Astrocyte of the spinal cord (primary cell): ENCODE data around the gene PHOSPHO1.
A peak's percentile ranks its signal among the peaks of the same experiment; 100 is the strongest.

Experiments
- DNase-seq: peaks from one replicate; pipeline ENCODE4 v3.0.0; 2011; ENCODE audit warnings: low read depth, low spot score
- H3K4me3 ChIP-seq: 2 replicates; pipeline ENCODE4 v1.5.1; 2011; ENCODE audit warnings: low read depth, mild to moderate bottlenecking, low read length, moderate library complexity
- in situ Hi-C: cut with HindIII; loops from 2 replicates; pipeline ENCODE4 v1.10.0; 2017; ENCODE audit warnings: low sequenced_read_pairs
- TF ChIP-seq, protein P1 (sequence below): IDR thresholded peaks from 2 replicates; pipeline ENCODE4 v1.5.1; 2012; ENCODE audit warnings: low read depth, mild to moderate bottlenecking, low read length, inconsistent platforms

Gene PHOSPHO1

DNA sequence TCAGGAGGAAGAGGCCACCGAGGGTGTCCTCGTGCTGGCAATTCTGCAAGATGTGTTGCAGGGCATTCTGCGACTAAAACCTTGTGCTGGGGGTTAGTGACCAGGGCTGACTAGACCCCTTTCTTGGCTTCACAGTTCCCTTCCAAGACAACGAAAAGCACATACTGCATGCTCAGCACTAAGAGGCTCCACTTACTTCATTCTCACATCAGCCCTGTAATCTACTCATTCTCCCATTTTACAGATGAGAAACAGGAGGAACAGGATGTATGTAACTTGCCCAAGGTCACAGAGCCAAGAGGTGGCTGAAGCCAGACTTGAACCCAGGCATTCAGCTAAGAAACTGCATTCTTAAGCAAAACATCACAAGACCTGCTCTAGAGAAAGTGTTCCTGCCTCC lies 5.3 kb upstream of the PHOSPHO1 start:
- TF ChIP-seq, protein P1, sequence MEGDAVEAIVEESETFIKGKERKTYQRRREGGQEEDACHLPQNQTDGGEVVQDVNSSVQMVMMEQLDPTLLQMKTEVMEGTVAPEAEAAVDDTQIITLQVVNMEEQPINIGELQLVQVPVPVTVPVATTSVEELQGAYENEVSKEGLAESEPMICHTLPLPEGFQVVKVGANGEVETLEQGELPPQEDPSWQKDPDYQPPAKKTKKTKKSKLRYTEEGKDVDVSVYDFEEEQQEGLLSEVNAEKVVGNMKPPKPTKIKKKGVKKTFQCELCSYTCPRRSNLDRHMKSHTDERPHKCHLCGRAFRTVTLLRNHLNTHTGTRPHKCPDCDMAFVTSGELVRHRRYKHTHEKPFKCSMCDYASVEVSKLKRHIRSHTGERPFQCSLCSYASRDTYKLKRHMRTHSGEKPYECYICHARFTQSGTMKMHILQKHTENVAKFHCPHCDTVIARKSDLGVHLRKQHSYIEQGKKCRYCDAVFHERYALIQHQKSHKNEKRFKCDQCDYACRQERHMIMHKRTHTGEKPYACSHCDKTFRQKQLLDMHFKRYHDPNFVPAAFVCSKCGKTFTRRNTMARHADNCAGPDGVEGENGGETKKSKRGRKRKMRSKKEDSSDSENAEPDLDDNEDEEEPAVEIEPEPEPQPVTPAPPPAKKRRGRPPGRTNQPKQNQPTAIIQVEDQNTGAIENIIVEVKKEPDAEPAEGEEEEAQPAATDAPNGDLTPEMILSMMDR, result no peak
- no peak overlapping the region for H3K4me3 ChIP-seq
- in situ Hi-C loops, result no loop called here
- no peak for DNase-seq

DNA sequence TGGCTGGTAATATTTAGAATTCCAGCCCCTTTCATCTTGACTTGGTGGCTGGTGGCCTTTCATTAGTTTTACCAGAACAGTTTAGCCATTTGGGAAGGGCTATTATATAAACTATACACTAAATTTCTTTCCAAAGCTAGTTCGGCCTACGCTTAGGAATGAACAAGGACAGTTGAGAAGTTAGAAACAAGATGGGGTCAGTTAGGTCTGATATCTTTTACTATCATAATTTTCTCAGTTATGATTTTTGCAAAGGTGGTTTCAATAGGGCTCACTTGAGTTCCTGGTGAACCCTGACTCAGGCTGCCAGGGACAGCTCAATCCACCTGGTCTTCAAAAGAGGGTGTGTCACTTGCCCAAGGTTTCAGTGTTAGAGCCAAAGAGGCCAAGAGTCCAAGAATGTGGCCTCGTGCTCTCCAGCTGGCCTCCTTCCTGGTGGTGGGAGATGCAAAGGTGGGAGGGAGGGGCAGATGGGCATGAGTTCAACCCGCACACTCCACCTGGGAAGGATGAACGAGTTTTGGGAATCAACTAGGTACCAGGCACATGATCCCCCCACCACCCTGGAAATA lies 4.0 kb upstream of the PHOSPHO1 start:
- in situ Hi-C loops, result no loop called here
- DNase-seq, result no peak
- H3K4me3 ChIP-seq, result no peak overlapping the region
- TF ChIP-seq, protein P1, result no peak

DNA sequence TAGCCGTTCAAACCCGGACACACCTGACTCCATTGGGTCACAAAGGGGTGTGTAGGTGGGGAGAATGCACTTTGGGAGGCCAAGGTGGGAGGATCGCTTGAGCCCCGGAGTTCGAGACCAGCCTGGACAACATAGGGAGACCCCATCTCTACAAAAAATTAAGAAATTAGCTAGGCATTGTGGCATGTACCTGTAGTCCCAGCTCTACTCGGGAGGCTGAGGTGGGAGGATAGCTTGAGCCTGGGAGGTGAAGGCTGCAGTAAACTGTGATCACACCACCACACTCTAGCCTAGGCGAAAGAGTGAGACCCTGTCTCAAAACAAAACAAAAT lies 942 bp upstream of the PHOSPHO1 start:
- H3K4me3 ChIP-seq, result no peak overlapping the region
- DNase-seq, result no peak

DNA sequence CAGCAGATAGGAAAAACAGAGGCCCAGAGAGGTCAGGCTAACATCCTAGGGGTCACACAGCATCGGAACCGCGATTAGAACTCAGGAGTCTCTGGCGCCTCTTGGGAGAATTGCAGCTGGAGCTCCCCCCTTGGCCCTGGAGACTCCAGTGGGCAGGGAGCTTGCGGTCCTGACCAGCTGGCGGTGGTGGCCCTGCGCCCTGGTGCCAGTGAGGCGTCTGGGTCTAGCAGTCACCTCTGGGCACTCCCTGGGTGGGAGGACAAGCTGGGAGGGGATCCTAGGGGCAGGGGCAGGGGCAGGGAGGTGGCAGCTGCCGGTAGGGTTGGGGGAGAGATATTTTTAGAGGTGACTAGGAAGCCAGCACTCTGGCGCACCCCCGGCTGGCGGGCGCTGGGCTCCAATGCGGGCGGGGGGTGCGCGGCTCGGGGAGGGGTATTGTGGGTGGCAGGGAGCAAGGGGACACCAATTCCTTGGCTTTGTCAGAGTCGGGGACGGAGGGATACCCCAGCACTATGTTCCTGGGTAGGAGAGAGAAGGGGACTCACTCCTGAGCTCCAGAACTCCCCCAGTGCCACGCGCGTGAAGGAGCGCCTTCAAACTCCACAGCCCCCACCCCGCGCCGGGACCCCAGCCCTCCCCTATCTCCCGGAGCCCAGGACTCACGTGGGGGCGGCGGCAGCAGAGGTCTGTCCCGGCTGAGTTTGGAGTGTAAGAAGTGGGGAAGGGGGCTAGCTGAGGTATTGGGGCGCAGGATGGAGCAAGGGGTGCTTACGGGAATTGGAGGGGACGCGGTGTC lies 584 bp downstream of the PHOSPHO1 start:
- TF ChIP-seq, protein P1, result no peak
- no peak for DNase-seq
- in situ Hi-C loops, result no loop called here
- H3K4me3 ChIP-seq, result peak overlapping the region; percentile 73

More for the DNA sequence above, 942 bp upstream of the PHOSPHO1 start:
- TF ChIP-seq, protein P1, result no peak
- in situ Hi-C loops, result no loop called here

DNA sequence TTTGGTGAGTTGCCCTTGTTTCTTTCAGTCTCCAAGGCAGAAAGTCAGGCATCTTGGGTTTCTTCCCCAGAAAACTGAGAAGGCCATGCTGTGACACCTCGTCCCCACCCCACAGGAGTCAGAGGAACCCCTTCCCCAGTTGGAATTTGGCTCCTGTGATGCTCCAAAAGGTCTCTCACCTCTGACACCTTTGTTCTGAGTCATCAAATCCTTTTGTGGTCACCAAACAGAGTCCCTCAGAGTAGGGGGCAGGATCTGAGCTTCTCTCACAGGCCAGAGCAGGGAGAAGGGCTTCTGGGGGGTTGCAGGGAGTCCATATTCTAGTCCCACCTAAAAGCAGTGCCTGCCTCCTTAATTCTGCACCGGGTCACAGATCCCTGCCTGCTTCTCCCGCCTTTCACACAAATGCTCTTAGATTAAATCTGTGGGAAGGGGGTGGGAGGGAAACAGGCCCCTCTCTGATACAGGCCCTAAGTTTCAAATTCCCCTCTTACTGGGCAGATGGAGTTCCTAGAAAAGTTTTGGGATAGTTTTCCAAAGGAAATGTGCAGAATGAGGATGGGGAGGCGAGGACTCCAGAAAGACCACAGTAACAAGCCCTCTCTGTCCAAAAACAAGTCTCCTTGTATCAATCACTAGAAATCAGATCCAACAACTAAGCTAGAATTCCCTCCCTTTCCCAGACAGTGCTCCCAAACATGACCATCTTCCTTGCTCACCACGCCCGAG lies 1.3 kb downstream of the PHOSPHO1 start:
- H3K4me3 ChIP-seq, result no peak overlapping the region
- DNase-seq, result no peak
- TF ChIP-seq, protein P1, result no peak
- in situ Hi-C loops, result no loop called here

DNA sequence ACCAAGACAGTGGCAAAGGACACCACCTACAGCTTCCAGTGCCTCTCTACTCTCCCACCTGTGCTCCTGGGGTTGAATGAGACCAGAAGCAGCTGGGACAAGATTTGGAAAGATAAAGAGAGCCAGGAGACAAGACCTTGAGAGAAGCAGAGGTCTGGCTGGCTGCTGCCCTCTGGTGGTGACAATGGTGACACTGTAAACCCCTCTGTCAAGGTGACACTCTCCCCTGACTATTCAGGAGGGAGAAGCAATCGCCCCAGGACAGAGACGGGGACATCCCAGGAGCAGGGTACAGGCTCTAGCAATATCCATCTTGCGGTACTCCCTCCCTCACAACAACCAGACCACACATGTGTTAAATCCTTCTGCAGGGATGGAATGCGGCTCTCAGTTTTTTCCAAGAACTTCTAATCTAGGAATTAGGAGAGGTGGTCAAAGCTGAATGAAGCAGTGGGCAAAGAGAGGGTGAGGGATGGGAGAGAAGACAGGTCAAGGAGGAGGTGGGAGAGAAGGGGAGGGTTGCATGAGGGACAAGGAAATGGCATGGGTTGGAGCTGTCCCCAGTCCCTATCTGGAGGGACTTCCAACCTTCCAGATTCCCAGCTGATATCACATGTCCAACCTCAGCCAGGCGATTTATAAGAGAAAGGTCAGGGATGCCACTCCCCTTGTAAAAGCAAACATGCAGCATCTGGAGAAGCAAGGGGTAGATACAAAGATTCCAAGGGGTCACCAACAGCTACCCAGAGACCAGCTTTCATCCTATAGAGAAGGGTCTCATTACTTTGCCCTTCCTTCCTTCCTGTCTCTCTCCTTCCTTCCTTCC lies 2.9 kb downstream of the PHOSPHO1 start:
- no peak overlapping the region for H3K4me3 ChIP-seq
- peak; percentile 57 for DNase-seq
- TF ChIP-seq, protein P1, result peak; percentile 93
- in situ Hi-C loops, result no loop called here
